ELR (cell line): ENCODE data around the gene SGCG.
A peak's percentile ranks its signal among the peaks of the same experiment; 100 is the strongest.
"Not testable (repeated sequence)": the region's sequence is repeated elsewhere in the genome, so short reads cannot be mapped to it uniquely, and the experiment has no call there.

Source experiments
- DNase-seq: peaks from one replicate; pipeline ENCODE4 v3.0.0-alpha.2; 2015; ENCODE audit warnings: low read depth

SGCG gene

DNA sequence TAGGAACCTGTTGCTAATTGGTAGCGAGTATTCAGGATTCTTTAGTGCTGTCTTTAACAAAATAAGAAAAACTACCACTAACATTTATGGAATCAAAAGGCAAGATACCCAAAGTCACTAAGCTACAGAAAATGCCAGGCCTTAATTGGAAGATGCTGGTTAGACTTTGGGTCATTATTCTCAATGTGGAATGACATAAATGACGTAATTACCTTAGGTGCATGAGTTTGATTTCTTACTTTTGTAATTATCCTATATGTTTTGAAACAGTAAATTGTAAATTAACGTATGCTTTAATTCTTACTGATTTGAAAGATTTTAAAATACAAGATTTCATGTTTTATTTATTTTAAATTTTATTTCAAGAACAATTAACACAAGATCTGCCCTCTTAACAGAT lies 25.0 kb downstream of the SGCG start:
- DNase-seq, result no peak

DNA sequence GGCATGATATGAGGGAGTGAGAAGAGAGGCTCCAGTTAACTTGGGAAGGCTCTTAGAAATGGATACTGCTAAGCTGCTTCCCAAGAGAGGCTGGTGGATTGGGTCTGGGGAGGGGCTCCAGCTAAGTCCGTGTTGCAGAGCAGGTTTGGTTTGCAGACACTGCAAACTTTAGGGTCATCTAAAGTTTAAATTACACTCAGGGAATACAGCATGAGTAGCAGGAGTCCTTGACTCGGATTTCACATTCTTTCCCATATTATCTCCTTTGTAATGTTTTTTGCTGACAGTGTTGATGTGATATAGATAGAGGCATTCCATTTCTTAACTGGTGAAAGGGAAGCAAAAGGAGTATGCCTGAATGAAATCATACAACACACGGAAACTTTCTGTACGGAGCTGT lies 31.9 kb downstream of the SGCG start:
- no peak for DNase-seq

DNA sequence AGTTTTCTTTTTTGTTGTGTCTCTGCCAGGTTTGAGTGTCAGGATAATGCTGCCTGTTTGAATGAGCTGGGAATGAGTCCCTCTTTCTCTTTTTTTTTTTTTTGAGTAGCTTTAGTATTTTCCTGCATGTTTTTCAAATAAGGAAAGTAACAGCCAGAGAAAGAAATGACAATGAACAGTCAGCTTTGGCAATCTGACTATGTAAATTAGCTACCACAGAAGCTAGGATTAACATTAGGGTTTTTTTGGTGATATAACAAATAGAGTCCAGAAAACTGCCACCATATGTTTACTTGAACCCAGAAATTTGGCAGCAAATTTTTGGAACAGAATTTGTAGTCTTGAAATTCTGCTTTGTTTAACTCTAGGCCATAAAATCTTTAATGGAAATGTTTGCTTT lies 50.5 kb downstream of the SGCG start:
- no peak for DNase-seq

DNA sequence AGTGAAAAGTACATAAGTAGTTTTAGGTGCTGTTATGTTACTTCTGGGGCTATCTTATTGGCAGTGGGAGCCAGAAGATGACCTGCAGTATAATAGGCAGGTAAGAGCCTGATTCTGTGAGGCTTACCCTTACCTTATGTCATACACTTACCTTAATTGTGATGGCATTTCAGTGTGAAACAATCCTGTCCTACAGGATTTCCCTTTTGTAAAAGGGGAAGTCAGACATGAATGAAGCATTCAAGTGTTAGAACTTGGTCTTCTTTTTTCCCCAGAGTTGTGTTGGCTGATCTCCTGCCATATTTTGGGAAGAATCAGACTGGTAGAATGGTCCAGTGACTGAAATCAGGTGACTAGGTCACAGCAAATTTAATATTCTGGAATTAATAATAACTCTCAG lies 55.2 kb downstream of the SGCG start:
- DNase-seq, result no peak

GRCh38 chr13:23243066-23243465 lies 62.3 kb downstream of the SGCG start:
- DNase-seq, result no peak

DNA sequence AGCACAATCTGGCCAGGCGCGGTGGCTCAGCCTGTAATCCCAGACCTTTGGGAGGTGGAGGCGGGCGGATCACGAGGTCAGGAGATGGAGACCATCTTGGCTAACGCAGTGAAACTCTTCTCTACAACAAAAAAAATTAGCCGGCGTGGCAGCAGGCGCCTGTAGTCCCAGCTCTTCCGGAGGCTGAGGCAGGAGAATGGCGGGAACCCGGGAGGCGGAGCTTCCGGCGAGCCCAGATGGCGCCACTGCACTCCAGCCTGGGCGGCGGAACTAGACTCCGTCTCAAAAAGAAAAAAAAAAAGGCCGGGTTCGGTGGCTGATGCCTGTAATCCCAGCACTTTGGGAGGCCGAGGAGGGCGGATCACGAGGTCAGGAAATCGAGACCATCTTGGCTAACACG lies 67.6 kb downstream of the SGCG start:
- not testable (repeated sequence) for DNase-seq

GRCh38 chr13:23254506-23254905 lies 73.7 kb downstream of the SGCG start:
- DNase-seq, result no peak

DNA sequence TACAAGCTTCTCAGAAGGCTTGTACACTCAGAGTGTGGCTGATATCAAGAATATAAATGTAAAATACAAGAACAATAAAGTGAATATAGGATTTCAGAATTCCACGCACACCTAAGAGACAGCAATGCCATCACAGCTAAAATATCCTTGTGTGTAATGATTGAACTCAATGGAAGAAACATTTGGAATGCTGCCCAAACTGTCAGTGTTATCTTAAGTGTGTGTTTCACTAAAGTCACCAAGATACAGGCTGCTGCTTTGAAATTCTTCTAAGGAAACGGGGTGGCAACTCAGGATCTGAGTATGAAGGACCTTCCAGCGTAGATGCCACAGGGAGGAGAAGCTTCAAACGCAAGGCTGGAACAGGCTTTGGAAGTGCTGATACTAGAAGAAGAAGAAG lies 86.8 kb downstream of the SGCG start:
- no peak for DNase-seq

DNA sequence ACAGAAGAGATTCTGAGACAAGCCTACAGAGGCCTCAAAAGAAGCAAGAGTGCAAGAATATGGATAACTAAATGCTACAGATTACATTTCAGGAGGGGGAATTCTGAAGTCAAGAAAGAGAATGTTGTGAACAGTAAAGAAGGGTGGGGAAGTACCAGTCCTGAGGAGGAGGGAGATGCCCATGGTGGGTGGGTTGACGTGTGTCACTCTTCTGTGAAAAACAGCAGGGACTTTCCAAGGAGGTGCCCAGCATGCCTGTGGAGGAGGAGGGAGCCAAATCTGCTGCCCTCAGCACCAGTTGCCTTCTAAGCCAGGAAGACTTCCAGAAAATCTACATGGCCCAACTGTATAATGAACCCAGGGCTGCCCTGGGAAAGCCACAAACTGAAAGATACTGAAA lies 87.7 kb downstream of the SGCG start:
- DNase-seq, result no peak

GRCh38 chr13:23271331-23271730 lies 90.6 kb downstream of the SGCG start:
- DNase-seq, result no peak

GRCh38 chr13:23273498-23273897 lies 92.7 kb downstream of the SGCG start:
- no peak for DNase-seq

- DNase-seq, result no peak
These were observed 98.5 kb downstream of the SGCG start for GRCh38 chr13:23279321-23279720.

DNA sequence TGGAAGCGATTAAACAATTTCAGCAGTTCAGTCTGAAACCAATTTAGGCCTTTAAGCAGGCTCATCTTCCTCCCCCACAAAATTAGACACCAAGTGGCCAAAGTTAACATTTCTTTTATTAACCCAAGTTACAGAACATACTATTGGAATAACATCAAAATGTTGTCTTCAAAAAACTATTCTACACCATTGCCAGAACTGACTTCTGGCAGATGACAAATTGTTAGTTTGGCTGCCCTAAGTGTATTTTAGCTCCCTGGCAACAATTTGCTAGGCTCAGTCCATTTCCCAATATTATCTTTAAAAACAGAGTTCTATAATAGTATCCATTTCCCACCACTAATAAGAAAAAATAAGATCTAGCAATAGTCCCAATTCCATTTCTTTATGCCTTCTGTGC lies 107.8 kb downstream of the SGCG start:
- DNase-seq, result no peak

DNA sequence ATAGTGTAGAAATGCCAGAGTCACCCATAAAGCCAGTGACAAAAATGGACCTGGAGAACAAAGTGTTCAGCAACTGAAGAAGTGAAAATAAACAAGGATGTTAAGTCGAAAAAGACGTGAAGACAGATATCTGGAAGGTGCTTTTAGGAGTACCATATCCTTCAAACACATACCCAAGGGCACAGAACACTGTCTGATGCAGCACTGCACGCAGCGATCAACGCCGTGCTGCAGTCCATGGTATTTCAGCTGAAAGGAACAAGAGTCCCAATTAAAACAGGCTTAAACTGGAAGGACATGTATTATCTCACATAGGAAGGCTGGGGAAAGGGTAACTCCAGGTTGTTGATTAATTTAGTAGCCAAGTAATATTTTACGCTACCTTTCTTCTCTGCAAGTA lies 108.2 kb downstream of the SGCG start:
- no peak for DNase-seq

DNA sequence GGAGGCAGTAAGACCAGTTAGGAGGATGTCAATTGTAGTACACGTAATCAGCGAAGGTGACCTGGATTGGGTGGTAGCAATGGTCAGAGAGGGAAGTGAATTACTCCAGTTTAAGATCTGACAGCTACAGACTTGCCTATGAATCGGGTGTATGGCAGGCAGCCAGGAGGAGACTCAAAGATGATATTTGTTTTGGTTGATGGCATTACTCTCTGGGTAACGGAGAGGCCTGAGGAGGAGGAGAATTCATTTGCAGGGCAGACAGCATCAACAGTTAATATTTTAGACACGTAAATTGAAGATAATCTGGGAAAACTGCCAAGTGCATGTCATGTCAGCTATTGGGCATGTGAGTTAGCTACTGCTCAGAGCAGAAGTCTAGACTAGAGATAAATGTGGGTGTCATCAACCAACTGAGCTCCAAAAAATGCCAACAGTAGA lies 109.2 kb downstream of the SGCG start:
- DNase-seq, result peak; percentile 22

GRCh38 chr13:23292586-23292985 lies 111.8 kb downstream of the SGCG start:
- DNase-seq, result no peak

DNA sequence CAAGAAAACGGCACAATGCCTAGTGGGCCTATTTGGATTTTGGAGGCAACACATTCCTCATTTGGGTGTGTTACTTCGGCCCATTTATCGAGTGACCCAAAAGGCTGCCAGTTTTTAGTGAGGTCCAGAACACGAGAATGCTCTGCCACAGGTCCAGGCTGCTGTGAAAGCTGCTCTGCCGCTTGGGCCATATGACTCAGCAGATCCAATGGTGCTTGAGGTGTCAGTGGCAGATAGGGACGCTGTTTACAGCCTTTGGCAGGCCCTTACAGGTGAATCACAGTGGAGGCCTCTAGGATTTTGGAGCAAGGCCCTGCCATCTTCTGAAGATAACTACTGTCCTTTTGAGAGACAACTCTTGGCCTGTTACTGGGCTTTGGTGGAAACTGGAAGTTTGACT lies 134.1 kb downstream of the SGCG start:
- DNase-seq, result not testable (repeated sequence)

DNA sequence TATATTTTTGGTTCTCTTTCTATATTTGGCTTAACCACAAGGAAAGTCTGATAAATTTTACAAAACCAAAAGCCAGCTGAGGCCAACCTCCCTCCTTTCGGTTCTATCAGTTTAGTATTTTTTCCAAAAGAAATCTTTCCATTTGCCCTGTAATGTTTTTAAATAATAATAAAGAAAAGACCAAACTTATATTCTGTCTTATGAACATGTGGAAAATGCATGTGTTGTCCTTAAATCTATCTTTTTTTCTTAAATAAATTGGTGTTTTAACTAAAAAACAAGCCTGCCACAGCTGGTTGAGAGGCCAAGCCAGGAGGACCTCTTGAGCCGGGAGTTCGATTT lies 139.1 kb downstream of the SGCG start:
- DNase-seq, result no peak

DNA sequence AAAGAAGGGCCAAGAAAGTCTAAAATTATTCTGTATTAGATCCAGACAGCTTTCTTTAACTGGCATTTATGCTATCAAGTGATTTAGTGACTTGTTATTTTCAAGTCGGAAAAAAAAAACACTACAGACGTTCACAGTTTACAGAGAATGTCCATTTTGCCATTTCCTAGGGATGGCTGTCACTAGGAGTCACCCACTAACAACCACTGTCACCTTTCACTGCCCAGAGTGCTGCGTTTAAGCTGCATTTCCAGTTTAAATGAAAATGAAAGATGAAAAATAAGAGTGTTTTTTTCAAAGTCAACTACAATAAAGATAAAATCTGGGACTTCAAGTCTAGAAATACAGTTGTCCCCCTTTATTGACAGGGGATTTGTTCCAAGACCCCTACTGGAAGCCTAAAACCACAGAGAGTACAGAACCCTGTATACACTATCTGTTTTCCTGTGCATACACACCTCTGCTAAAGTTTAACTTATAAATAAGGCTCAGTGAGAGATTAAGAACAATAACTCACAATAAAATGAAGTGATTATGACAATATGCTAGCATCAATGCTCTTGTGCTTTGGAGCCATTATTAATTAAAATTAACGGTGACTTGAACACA lies 140.3 kb downstream of the SGCG start:
- no peak for DNase-seq

- peak; percentile 96 for DNase-seq
These were observed 140.9 kb downstream of the SGCG start for GRCh38 chr13:23321535-23322241.

- no peak for DNase-seq
These were observed 141.9 kb downstream of the SGCG start for GRCh38 chr13:23322353-23323336.

DNA sequence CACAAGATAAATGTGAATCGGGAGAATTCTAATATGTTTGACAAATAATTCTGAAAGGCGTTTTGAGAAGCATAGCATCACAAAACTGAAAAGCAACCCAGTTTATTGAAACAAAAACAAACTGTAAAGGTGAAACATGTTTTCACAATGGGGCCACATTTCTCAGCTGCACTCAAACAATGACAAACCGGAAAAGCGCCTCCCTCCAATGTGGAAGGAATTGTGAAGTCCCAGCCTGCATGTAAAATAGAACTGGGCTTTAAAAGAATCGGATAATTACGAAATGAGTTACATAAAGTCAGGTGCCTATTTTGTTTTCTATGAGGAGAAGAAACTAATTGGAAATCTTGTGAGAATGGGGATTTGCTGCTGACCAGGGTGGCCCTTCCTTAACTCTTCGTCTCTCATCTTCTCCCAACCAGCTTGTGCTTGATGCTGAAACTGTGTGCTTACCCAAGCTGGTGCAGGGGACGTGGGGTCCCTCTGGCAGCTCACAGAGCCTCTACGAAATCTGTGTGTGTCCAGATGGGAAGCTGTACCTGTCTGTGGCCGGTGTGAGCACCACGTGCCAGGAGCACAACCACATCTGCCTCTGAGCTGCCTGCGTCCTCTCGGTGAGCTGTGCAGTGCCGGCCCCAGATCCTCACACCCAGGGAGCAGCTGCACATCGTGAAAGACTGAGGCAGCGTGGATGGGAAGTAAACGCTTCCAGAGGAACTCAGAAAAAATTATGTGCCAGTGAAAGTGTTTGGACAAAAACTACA lies 143.3 kb downstream of the SGCG start:
- no peak for DNase-seq
